H9 (cell line): ENCODE data around the gene UGT1A3. TPM values are rescaled to one million over a fixed set of nuclear protein-coding genes. Genes with fewer than 3 reads are reported as not detected.

Source experiments
- DNase-seq: peaks from one replicate; pipeline ENCODE4 v3.0.0-alpha.2; 2017
- H2AFZ ChIP-seq: one replicate; pipeline ENCODE4 v1.6.1; 2013; ENCODE audit warnings: mild to moderate bottlenecking, low read length, control low read depth, moderate library complexity
- H2AK5ac ChIP-seq: 2 replicates; pipeline ENCODE4 v1.6.1; 2013; ENCODE audit warnings: low read length, control low read depth, mixed read lengths; ENCODE audit not compliant: insufficient read length
- H2BK120ac ChIP-seq: one replicate; pipeline ENCODE4 v1.6.1; 2013; ENCODE audit warnings: low read depth, mild to moderate bottlenecking, low read length, control low read depth, inconsistent platforms; ENCODE audit not compliant: poor library complexity, severe bottlenecking
- H2BK12ac ChIP-seq: 2 replicates; pipeline ENCODE4 v1.6.1; 2013; ENCODE audit warnings: low read length, control low read depth, mixed read lengths, low read depth; ENCODE audit not compliant: insufficient read length
- H2BK15ac ChIP-seq: 2 replicates; pipeline ENCODE4 v1.6.1; 2013; ENCODE audit warnings: low read depth, low read length, control low read depth
- H2BK20ac ChIP-seq: one replicate; pipeline ENCODE4 v1.6.1; 2013; ENCODE audit warnings: low read depth, mild to moderate bottlenecking, low read length, control low read depth, inconsistent platforms; ENCODE audit not compliant: poor library complexity, severe bottlenecking
- H2BK5ac ChIP-seq: 2 replicates; pipeline ENCODE4 v1.6.1; 2013; ENCODE audit warnings: low read length, control low read depth, mixed read lengths; ENCODE audit not compliant: insufficient read length
- H3K14ac ChIP-seq: 2 replicates; pipeline ENCODE4 v1.6.1; 2013; ENCODE audit warnings: low read length, control low read depth; ENCODE audit not compliant: insufficient read depth
- H3K18ac ChIP-seq: 2 replicates; pipeline ENCODE4 v1.6.1; 2013; ENCODE audit warnings: low read depth, mild to moderate bottlenecking, mixed read lengths, low read length, control low read depth; ENCODE audit not compliant: insufficient read length
- H3K23ac ChIP-seq: 2 replicates; pipeline ENCODE4 v1.6.1; 2013; ENCODE audit warnings: low read length, control low read depth, mixed read lengths, low read depth; ENCODE audit not compliant: insufficient read length
- H3K23me2 ChIP-seq: 2 replicates; pipeline ENCODE4 v1.6.1; 2013; ENCODE audit warnings: low read depth, mild to moderate bottlenecking, mixed read lengths, low read length, control low read depth; ENCODE audit not compliant: insufficient read length, poor library complexity, severe bottlenecking
- H3K27ac ChIP-seq: 2 replicates; pipeline ENCODE4 v1.5.1; 2013; ENCODE audit warnings: low read length, control low read depth, mixed read lengths, low read depth; ENCODE audit not compliant: insufficient read length
- H3K27me3 ChIP-seq: 2 replicates; pipeline ENCODE4 v1.6.1; 2013; ENCODE audit warnings: low read length, control low read depth, inconsistent platforms; ENCODE audit not compliant: insufficient read depth
- H3K4ac ChIP-seq: 2 replicates; pipeline ENCODE4 v1.6.1; 2013; ENCODE audit warnings: low read depth, mild to moderate bottlenecking, control low read depth, inconsistent platforms, low read length, moderate library complexity
- H3K4me1 ChIP-seq: 2 replicates; pipeline ENCODE4 v1.6.1; 2013; ENCODE audit warnings: low read length, control low read depth, inconsistent platforms; ENCODE audit not compliant: insufficient read depth
- H3K4me2 ChIP-seq: 2 replicates; pipeline ENCODE4 v1.6.1; 2013; ENCODE audit warnings: low read length, control low read depth, mixed read lengths; ENCODE audit not compliant: insufficient read length, insufficient read depth
- H3K56ac ChIP-seq: 2 replicates; pipeline ENCODE4 v1.6.1; 2013; ENCODE audit warnings: low read depth, mild to moderate bottlenecking, mixed read lengths, low read length, control low read depth; ENCODE audit not compliant: insufficient read length
- H3K79me1 ChIP-seq: 2 replicates; pipeline ENCODE4 v1.6.1; 2013; ENCODE audit warnings: low read depth, mild to moderate bottlenecking, moderate library complexity, low read length, control low read depth, inconsistent platforms; ENCODE audit not compliant: insufficient read depth, poor library complexity, severe bottlenecking
- H3K79me2 ChIP-seq: 2 replicates; pipeline ENCODE4 v1.6.1; 2013; ENCODE audit warnings: low read length, control low read depth, inconsistent platforms; ENCODE audit not compliant: insufficient read depth
- H3K9ac ChIP-seq: 2 replicates; pipeline ENCODE4 v1.6.1; 2013; ENCODE audit warnings: low read length, control low read depth, mixed read lengths; ENCODE audit not compliant: insufficient read length; ENCODE audit errors: extremely low read depth
- H3K9me3 ChIP-seq: one replicate; pipeline ENCODE4 v1.6.1; 2013; ENCODE audit warnings: low read depth, low read length, inconsistent platforms; ENCODE audit not compliant: control insufficient read depth
- H3T11ph ChIP-seq: one replicate; pipeline ENCODE4 v1.6.1; 2013; ENCODE audit warnings: mild to moderate bottlenecking, low read length, control low read depth, inconsistent platforms
- H4K20me1 ChIP-seq: one replicate; pipeline ENCODE4 v1.6.1; 2013; ENCODE audit not compliant: control insufficient read depth, insufficient read length, insufficient read depth
- H4K5ac ChIP-seq: 2 replicates; pipeline ENCODE4 v1.6.1; 2013; ENCODE audit warnings: low read depth, mild to moderate bottlenecking, mixed read lengths, low read length, control low read depth; ENCODE audit not compliant: insufficient read length
- H4K8ac ChIP-seq: replicated peaks from 2 replicates; pipeline ENCODE4 v1.6.1; 2013; ENCODE audit warnings: low read length, control low read depth, mixed read lengths, low read depth; ENCODE audit not compliant: insufficient read length
- H4K91ac ChIP-seq: 2 replicates; pipeline ENCODE4 v1.6.1; 2013; ENCODE audit warnings: low read depth, mild to moderate bottlenecking, moderate library complexity, mixed read lengths, low read length, control low read depth; ENCODE audit not compliant: insufficient read length
- H3K27ac Mint-ChIP-seq, 3 experiments: 2 replicates in 2 of 3; 3 replicates in 1 of 3; pipeline ENCODE4 v1.8.0; 2020 to 2021; ENCODE audit warnings: mixed read lengths in 3 of 3, mild to moderate bottlenecking in 1 of 3, moderate library complexity in 1 of 3
- H3K27me3 Mint-ChIP-seq: 2 replicates; pipeline ENCODE4 v1.8.0; 2021; ENCODE audit warnings: low read depth, mild to moderate bottlenecking, moderate library complexity, mixed read lengths
- H3K36me3 Mint-ChIP-seq, 3 experiments: 2 replicates in 2 of 3; 3 replicates in 1 of 3; pipeline ENCODE4 v1.8.0; 2020 to 2021; ENCODE audit warnings: low read depth in 3 of 3, mixed read lengths in 3 of 3; ENCODE audit not compliant: insufficient read depth in 1 of 3
- H3K4me1 Mint-ChIP-seq, 2 experiments: 2 replicates each; pipeline ENCODE4 v1.8.0; 2020; ENCODE audit warnings: mixed read lengths in 2 of 2
- H3K4me3 Mint-ChIP-seq, 2 experiments: 2 replicates in 1 of 2; 3 replicates in 1 of 2; pipeline ENCODE4 v1.8.0; 2020 to 2021; ENCODE audit warnings: mild to moderate bottlenecking in 2 of 2, mixed read lengths in 2 of 2, moderate library complexity in 1 of 2
- H3K9me3 Mint-ChIP-seq, 2 experiments: 2 replicates in 1 of 2; 3 replicates in 1 of 2; pipeline ENCODE4 v1.8.0; 2020; ENCODE audit warnings: mild to moderate bottlenecking in 2 of 2, mixed read lengths in 2 of 2, moderate library complexity in 1 of 2
- WGBS: extraction: QIAGEN DNeasy Blood & Tissue Kit; methylation state at CpG from one replicate; pipeline ENCODE4 v1.1.7; 2013; ENCODE audit warnings: missing lambda C conversion rate, low lambda C conversion rate, mixed read lengths; ENCODE audit not compliant: insufficient read length; ENCODE audit errors: extremely low coverage; 5-methylcytosine and 5-hydroxymethylcytosine counted together
- total RNA-seq: library from RNA; stranded (reverse); gene quantifications from 2 replicates; pipeline ENCODE4 v1.2.1, GENCODE V29; 2021
- TF ChIP-seq, protein P1 (sequence below): fragments of 200-600 bp; sonication (generic); conservative IDR thresholded peaks from 3 replicates; pipeline ENCODE4 v1.8.0; 2021; ENCODE audit warnings: antibody characterized with exemption, mild to moderate bottlenecking

Gene UGT1A3
- total RNA-seq, 1 experiment from 2014 or later, result not detected

DNA sequence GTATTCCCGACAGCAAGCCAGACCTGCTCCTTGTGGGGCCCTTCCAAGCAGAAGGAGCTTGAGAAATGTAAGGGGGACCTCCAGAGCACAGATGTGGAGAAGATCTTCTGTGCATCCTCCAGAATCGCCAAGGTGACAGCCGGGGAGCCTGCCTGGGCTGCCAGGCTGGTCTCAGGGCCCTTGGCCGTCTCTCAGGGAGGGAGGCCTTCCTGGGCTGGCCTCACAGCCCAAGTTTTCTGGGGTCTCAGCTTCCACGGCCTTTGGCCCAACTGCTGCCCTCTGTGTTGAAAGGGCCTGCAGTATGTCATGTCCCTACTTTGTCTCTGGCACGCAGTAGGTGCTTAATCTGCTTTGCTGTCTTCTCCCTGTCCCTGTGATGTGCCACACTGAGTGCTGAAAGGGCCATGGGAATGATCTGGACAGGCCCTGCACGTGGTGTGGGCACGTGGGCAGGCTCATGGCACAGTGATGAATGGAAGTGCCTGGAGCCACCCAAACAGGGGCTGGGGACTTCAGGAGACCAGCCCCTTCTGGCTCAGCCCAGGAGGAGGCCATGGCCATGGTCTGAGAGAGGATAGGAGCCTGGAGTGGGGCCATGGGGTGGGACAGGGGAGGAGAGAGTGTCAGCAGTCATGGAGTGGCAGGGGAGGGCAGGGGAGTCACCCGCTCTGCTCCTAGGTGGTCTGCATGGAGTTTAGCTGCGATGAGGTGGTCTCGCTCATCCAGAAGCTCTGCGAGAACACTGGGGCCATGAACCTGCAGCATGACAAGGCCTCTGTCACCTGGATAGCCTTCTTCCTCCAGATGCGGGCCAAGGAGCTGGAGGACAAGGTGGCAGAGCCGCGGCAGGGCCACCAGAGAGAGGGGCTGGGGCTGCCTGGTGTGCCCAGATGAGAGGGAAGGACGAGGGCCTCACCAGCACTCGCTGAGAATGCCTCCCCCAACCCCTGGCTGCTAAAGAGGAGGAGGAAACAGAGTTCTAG lies 90.1 kb downstream of the UGT1A3 start:
- Histone ChIP-seq H2BK120ac (no peak overlapping the region), H3K27ac (no peak overlapping the region), H3K9me3 (no peaks in the 10 kb centered on the region), H2BK15ac (no peak overlapping the region), H4K5ac (no peak overlapping the region), H2AFZ (no peak overlapping the region), H3K18ac (no peak overlapping the region), H3K4ac (no peak overlapping the region), H4K8ac (no peak overlapping the region), H3K14ac (no peak overlapping the region; the same call in 1 of the 2 replicates), H3K79me1 (no peaks in the 10 kb centered on the region), H2BK20ac (no peak overlapping the region), H4K20me1 (no peaks in the 10 kb centered on the region), H3K23ac (no peak overlapping the region), H3K79me2 (no peaks in the 10 kb centered on the region), H3K4me2 (no peak overlapping the region), H2BK5ac (no peak overlapping the region), H3K9ac (no peak overlapping the region), H3T11ph (no peak overlapping the region), H4K91ac (no peak overlapping the region), H2BK12ac (no peak overlapping the region), H2AK5ac (no peak overlapping the region), H3K4me1 (no peaks in the 10 kb centered on the region), H3K27me3 (no peaks in the 10 kb centered on the region), H3K56ac (no peak overlapping the region), H3K23me2 (no peaks in the 10 kb centered on the region)
- TF ChIP-seq, protein P1, sequence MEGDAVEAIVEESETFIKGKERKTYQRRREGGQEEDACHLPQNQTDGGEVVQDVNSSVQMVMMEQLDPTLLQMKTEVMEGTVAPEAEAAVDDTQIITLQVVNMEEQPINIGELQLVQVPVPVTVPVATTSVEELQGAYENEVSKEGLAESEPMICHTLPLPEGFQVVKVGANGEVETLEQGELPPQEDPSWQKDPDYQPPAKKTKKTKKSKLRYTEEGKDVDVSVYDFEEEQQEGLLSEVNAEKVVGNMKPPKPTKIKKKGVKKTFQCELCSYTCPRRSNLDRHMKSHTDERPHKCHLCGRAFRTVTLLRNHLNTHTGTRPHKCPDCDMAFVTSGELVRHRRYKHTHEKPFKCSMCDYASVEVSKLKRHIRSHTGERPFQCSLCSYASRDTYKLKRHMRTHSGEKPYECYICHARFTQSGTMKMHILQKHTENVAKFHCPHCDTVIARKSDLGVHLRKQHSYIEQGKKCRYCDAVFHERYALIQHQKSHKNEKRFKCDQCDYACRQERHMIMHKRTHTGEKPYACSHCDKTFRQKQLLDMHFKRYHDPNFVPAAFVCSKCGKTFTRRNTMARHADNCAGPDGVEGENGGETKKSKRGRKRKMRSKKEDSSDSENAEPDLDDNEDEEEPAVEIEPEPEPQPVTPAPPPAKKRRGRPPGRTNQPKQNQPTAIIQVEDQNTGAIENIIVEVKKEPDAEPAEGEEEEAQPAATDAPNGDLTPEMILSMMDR, result no peak
- no peaks in the 10 kb centered on the region for H3K36me3 Mint-ChIP-seq
- no peak overlapping the region for H3K4me3 Mint-ChIP-seq
- H3K4me1 Mint-ChIP-seq, result no peaks in the 10 kb centered on the region
- no peak overlapping the region for H3K27ac Mint-ChIP-seq
- H3K27me3 Mint-ChIP-seq, result peaks cover 1% of the 10 kb centered on the region; the same call in 1 of the 2 replicates
- H3K9me3 Mint-ChIP-seq, result no peaks in the 10 kb centered on the region; a peak in 1 of 5 replicates
- no CpG with 5 or more reads among the region's 17 CpGs for WGBS
- no peak for DNase-seq
